ENCODE measurements around the gene DUSP18.
"Not testable (repeated sequence)": the region's sequence is repeated elsewhere in the genome, so short reads cannot be mapped to it uniquely, and the experiment has no call there.

The DUSP18 gene

GRCh38 chr22:30667494-30668385 is at the start of gene DUSP18:
Gene DUSP18 (minus strand): TSS chr22:30667875. CDS start chr22:30664003, 3,872 bp downstream.
- DNase-seq: peak; percentile 49

GRCh38 chr22:30714062-30714461 is 46.4 kb upstream of the DUSP18 start:
- no peak for DNase-seq

- DNase-seq: no peak
These were observed 44.4 kb upstream of the DUSP18 start for GRCh38 chr22:30712094-30712493.

GRCh38 chr22:30709980-30710379 is 42.3 kb upstream of the DUSP18 start:
- DNase-seq: not testable (repeated sequence)

GRCh38 chr22:30705710-30706651 is 38.3 kb upstream of the DUSP18 start:
- DNase-seq: no peak

GRCh38 chr22:30704978-30705377 is 37.3 kb upstream of the DUSP18 start:
- no peak for DNase-seq

- DNase-seq: no peak
These were observed 35.2 kb upstream of the DUSP18 start for GRCh38 chr22:30702856-30703255.

- no peak for DNase-seq
These were observed 34.2 kb upstream of the DUSP18 start for GRCh38 chr22:30701872-30702271.

GRCh38 chr22:30697975-30698374 is 30.3 kb upstream of the DUSP18 start:
- no peak for DNase-seq

- DNase-seq: no peak
These were observed 28.4 kb upstream of the DUSP18 start for GRCh38 chr22:30695871-30696655.

- DNase-seq: no peak
These were observed 27.7 kb upstream of the DUSP18 start for GRCh38 chr22:30695351-30695851.

- DNase-seq: no peak
These were observed 27.1 kb upstream of the DUSP18 start, which contains the start of gene OSBP2 for GRCh38 chr22:30694640-30695350. Gene OSBP2 (plus strand): TSS chr22:30694874. CDS start chr22:30694910, 36 bp downstream.

GRCh38 chr22:30694171-30694639 is 26.5 kb upstream of the DUSP18 start:
- no peak for DNase-seq

- no peak for DNase-seq
These were observed 23.5 kb upstream of the DUSP18 start for GRCh38 chr22:30691204-30691603.

- no peak for DNase-seq
These were observed 21.9 kb upstream of the DUSP18 start for GRCh38 chr22:30689622-30690021.

GRCh38 chr22:30687358-30687757 is 19.7 kb upstream of the DUSP18 start:
- DNase-seq: no peak

- DNase-seq: no peak
These were observed 17.5 kb upstream of the DUSP18 start for GRCh38 chr22:30685178-30685577.

- DNase-seq: no peak
These were observed 14.2 kb upstream of the DUSP18 start for GRCh38 chr22:30681831-30682230.

- no peak for DNase-seq
These were observed 13.5 kb upstream of the DUSP18 start for GRCh38 chr22:30680991-30681770.

GRCh38 chr22:30679895-30680690 is 12.4 kb upstream of the DUSP18 start:
- DNase-seq: not testable (repeated sequence)

All from GF-D8 (cell line).